Right ventricle myocardium superior (tissue), 1 donor: ENCODE results near the gene IGSF10. TPM values are rescaled to one million over a fixed set of nuclear protein-coding genes. Genes with fewer than 3 reads are reported as not detected.
"Not testable (repeated sequence)": the region's sequence is repeated elsewhere in the genome, so short reads cannot be mapped to it uniquely, and the experiment has no call there.

Source experiments
- ATAC-seq: fragments of 200-7000 bp; cut with Tn5 transposase; one replicate; pipeline ENCODE4 v1.9.1; 2020; ENCODE audit warnings: mild to moderate bottlenecking; ENCODE audit not compliant: poor library complexity
- DNase-seq: peaks from one replicate; pipeline ENCODE4 v3.0.0-alpha.2; 2020
- intact Hi-C: fragments of 100-400 bp; cut with DNase I; formaldehyde crosslinking; loops from one replicate; pipeline ENCODE4 v1.11.2; 2022
- long read RNA-seq: library from polyadenylated mRNA; unstranded; transcript quantifications from one replicate; pipeline ENCODE4 v2.0.0, GENCODE V29; 2021
- total RNA-seq: library from RNA; stranded (reverse); fragmentation: NEBNext Ultra II Directional; extraction: Animal tissue kit (Norgen Biotek cat#: 25700); gene quantifications from one replicate; pipeline ENCODE4 v1.2.1, GENCODE V29; 2021
- donor health status: DM: no; HTN: yes; CAD: no; lungs with severe emphysema.

Gene IGSF10
- total RNA-seq: 2.6 TPM
- long read RNA-seq: 0 reads

DNA sequence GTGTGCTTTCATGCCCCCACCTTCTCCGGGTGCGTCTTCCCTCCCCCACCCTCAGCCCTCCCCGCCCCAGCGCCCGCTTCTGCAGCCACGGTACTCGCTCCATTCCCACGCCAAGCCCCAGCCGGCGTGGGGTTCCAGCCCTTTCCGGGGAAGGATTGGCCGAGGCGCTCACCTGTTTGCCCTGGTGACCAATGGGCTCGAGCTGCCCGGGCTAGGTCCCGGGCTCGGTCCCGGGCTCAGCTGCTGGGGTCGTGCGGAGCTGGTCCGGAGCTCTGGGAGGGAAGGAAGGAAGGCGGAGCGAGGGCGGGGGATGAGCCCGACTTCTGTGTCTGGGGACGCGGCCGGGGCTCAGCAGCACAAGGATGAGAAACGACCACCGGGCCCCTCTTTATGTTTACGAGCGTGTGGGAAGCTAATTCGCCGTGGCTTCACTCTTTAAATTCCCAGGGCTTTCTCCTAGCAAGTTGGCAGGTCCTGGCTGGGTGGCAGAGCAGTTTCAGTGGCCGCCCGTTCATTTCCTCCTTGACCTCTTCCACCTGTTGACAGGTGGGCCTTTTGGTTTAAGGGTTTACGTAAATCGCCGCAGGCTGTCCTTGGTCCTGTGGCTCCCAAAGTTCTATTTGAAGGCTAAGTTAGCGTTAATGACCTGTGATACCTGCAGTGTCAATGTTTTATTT is at the start of gene IGSF10:
Gene IGSF10, minus strand, starts transcription at position 288 of the 677 bp plus-strand sequence. CDS start 2,352 bp downstream, outside the sequence.
- intact Hi-C loops: loop anchor here (10.0 kb wide), 1 partner anchor 374 kb away; no protein-coding TSS in a partner anchor
- DNase-seq (peak; percentile 54), ATAC-seq (peak; percentile 69)

DNA sequence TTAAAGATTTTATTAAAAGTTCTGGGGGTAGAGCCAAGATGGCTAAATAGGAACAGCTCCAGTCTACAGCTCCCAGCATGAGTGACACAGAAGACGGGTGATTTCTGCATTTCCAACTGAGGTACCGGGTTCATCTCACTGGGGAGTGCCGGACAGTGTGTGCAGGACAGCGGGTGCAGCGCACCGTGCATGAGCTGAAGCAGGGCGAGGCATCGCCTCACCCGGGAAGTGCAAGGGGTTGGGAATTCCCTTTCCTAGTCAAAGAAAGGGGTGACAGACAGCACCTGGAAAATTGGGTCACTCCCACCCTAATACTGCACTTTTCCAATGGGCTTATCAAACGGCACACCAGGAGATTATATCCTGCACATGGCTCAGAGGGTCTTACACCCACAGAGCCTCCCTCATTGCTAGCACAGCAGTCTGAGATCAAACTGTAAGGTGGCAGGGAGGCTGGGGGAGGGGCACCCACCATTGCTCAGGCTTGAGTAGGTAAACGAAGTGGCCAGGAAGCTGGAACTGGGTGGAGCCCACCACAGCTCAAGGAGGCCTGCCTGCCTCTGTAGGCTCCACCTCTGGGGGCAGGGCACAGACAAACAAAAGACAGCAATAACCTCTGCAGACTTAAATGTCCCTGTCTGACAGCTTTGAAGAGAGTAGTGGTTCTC is 48.7 kb upstream of the IGSF10 start:
- intact Hi-C loops, DNase-seq, ATAC-seq: not testable (repeated sequence)

GRCh38 chr3:151504606-151505005 is 43.7 kb upstream of the IGSF10 start:
- intact Hi-C loops: no loop called here
- DNase-seq (no peak), ATAC-seq (no peak)

GRCh38 chr3:151503074-151503473 is 42.2 kb upstream of the IGSF10 start:
- intact Hi-C loops: no loop called here
- ATAC-seq (no peak), DNase-seq (no peak)

- ATAC-seq (peak; percentile 85), DNase-seq (no peak)
- intact Hi-C loops: no loop called here
These were observed 41.2 kb upstream of the IGSF10 start for GRCh38 chr3:151501923-151502632.

GRCh38 chr3:151501171-151501922 is 40.5 kb upstream of the IGSF10 start:
- ATAC-seq (peak; percentile 64), DNase-seq (no peak)
- intact Hi-C loops: no loop called here

DNA sequence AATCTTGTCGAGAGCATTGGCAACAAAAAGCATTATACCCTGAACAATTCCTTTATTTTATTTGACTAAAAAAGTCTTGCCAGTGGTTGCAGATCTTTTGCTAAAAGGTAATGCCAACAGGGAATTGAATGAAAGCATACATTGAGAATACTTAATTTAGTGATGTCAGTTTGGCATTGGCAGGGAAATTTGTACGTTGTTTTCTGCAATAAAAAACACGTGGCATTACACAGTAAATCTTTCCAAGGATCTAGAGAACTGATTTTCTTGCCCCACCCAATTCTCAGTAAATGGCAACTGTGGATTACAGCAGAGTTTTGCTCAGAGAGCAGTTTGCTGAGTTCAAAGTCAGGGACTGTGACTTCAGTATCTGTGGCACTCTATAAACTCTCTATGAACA is 38.3 kb upstream of the IGSF10 start:
- intact Hi-C loops: no loop called here
- no peak for DNase-seq
- ATAC-seq: no peak

DNA sequence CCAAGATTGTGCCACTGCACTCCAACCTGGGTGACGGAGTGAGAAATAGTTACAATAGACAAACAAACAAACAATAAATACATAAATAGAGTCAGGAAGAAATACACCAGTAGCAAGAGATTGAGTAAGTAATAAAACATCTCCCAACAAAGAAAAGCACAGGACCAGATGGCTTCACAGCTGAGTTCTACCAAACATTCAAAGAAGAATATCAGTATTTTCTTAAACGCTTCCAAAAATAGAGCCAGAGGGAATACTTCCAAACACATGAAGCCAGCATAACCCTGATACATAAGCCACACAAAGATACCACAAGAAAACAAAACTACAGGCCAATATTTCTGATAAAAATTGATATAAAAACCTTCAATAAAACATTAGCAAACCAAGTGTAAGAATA is 30.7 kb upstream of the IGSF10 start:
- ATAC-seq: peak; percentile 71
- intact Hi-C loops: no loop called here
- DNase-seq: no peak

GRCh38 chr3:151487833-151488232 is 27.0 kb upstream of the IGSF10 start:
- ATAC-seq, intact Hi-C loops, DNase-seq: not testable (repeated sequence)

GRCh38 chr3:151483961-151484520 is 23.2 kb upstream of the IGSF10 start:
- ATAC-seq (no peak), DNase-seq (no peak)
- intact Hi-C loops: no loop called here

GRCh38 chr3:151483488-151483887 is 22.6 kb upstream of the IGSF10 start:
- ATAC-seq (no peak), DNase-seq (no peak)
- intact Hi-C loops: no loop called here

GRCh38 chr3:151480492-151480891 is 19.6 kb upstream of the IGSF10 start:
- no peak for DNase-seq
- intact Hi-C loops: no loop called here
- no peak for ATAC-seq

DNA sequence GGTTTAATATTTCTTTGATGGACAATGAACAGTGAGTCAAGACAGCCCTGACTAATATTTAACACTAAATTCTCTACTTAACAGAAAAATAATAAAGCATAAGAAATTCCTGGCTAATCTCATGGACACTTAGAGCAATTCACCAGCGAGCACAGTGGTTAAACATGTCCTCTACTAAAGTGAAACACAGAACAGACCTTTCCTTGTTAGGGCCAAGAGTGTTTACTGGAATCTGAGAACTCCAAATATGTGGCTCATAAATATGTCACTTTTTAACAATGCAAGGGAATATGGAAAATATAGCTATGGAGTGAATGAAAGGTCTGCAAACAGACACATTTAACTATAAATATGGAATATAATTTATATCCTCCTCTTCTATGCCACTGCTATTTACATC is 18.6 kb upstream of the IGSF10 start:
- ATAC-seq: no peak
- intact Hi-C loops: no loop called here
- DNase-seq: no peak

- peak; percentile 62 for ATAC-seq
- DNase-seq: no peak
- intact Hi-C loops: no loop called here
These were observed 17.5 kb upstream of the IGSF10 start for GRCh38 chr3:151478335-151478697.

- intact Hi-C loops: no loop called here
- ATAC-seq (no peak), DNase-seq (no peak)
These were observed 16.9 kb upstream of the IGSF10 start for GRCh38 chr3:151477591-151478334.

GRCh38 chr3:151476344-151477018 is 15.6 kb upstream of the IGSF10 start:
- ATAC-seq (peak; percentile 57), DNase-seq (no peak)
- intact Hi-C loops: no loop called here

DNA sequence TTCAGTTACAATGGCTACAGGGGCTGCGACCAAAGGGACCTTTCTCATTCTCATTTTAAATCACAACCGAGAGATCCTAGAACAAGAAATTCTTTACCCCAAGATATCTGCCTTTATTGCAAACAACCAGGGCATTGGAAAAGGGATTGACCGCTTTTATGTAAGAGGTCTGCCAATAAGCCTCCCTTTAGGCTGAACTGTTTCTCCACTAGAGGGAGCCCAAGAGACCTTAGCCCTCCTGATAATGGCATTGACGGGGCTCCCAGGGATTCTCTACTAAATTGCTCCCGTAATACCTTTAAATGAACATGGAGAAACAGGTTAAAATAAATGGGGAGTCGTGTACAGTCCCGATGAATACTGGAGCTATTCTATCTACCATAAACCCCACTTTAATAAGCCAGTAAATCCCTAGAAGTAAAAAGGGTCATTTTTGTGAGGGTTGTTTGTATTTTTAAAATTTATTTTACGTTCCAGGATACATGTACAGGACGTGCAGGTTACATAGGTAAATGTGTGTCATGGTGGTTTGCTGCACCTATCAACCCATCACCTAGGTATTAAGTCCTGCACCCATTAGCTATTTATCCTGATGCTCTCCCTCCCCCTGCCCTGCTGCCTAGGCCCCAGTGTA is 7.5 kb upstream of the IGSF10 start:
- ATAC-seq: peak; percentile 79
- no peak for DNase-seq
- intact Hi-C loops: loop anchor here (5.0 to 10.0 kb wide), 2 partner anchors 366 to 454 kb away; no protein-coding TSS in a partner anchor
